AG10803 (cell line): ENCODE data around the gene FNBP1.
"Not testable (repeated sequence)": the region's sequence is repeated elsewhere in the genome, so short reads cannot be mapped to it uniquely, and the experiment has no call there.

ENCODE experiments used
- DNase-seq: peaks from one replicate; pipeline ENCODE4 v3.0.0; 2010; ENCODE audit warnings: low read depth
- H3K4me3 ChIP-seq: 2 replicates; pipeline ENCODE4 v1.5.1; 2011; ENCODE audit warnings: mild to moderate bottlenecking, low read length, control low read depth
- CTCF ChIP-seq: conservative IDR thresholded peaks from 2 replicates; pipeline ENCODE4 v1.5.1; 2011; ENCODE audit warnings: mild to moderate bottlenecking, low read length, control low read depth, inconsistent platforms

The FNBP1 gene

DNA sequence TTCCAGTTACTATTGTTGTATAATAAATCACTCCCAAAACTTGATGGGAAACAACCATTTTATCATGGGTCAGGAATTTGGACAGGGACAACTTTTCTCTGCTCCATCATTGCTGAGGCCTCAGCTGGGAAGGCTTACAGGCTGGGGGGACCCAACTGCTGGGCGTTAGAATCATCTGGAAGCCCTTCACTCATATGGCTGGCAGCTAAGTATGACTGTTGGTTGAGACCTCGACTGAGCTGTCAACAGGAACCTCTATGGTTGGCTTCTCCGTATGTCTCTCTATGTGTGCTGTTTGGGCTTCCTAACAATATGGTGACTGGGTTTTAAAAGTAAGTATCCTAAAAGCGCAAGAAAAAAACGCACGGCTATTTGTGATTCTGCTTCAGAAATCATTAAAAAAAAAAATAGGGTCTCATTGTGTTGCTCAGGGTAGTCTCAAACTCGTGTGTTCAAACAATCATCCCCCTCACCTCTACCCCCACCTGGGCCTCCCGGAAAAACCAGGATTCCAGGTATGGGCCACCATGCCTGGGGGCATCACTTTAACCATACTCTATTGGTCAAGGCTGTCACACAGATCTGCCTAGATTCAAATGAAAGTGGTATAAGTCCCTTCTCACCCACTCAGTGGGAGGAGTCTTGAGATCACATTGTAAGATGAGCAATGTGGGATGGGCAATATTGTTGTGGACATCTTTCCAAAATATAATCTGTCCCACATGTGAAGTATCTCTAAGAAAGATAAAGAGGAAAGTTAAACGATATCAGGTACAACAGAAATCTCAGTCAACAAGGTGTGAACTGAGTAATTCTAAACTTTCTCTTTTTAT is 15.2 kb downstream of the FNBP1 start:
- no peak for DNase-seq
- H3K4me3 ChIP-seq: no peak overlapping the region
- no peak for TF ChIP-seq CTCF

DNA sequence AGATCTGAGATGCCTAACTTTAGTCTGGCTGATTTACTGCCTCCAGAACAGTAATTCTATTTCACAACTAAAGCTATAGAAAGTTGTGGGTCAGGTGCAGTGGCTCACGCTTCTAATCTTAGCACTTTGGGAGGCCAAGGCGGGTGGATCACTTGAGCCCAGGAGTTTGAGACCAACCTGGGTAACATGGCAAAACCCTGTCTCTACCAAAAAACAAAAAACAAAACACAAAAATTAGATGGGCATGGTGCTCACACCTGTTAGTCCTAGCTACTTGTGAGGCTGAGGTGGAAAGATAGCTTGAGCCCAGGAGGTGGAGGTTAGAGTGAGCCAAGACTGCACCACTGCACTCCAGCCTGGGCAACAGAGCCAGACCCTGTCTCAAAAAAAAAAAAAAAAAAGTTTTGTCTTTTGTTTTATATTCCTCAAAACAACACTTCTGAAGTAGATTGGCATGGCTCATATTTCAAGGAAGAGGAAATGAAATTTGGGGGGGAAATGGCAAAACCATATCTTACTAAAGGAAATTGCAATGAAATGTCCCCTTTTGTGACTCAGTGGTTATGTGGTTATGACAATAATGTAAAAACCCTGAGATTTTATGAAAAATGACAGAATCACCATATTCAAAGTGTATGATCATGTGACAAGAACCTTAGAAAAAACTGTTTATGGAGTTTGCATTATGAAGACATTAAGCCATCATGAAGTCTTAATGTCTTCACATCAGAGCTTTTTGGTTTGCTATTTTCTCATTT is 16.2 kb downstream of the FNBP1 start:
- no peak for DNase-seq
- no peak overlapping the region for H3K4me3 ChIP-seq
- TF ChIP-seq CTCF: no peak

DNA sequence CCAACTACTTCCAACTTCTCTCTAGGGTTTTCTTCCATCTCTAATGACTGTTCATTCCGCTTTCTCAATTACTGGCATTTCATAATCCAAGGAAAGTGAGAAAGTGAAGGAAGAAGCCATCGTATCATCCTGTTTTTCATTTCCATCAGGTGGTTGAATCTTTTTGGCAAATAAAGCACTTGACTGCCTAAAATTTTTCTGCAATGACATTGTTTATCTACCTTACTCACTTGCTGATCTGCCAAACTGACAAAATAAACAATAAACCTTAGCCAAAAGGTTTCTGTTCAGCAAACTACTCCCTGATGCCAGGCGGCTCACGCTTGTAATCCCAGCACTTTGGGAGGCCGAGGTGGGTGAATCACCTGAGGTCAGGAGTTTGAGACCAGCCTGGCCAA is 18.4 kb downstream of the FNBP1 start:
- DNase-seq: no peak
- no peak for TF ChIP-seq CTCF
- no peak overlapping the region for H3K4me3 ChIP-seq

GRCh38 chr9:130023994-130024596 is 18.9 kb downstream of the FNBP1 start:
- DNase-seq: no peak
- no peak for TF ChIP-seq CTCF
- H3K4me3 ChIP-seq: no peak overlapping the region

DNA sequence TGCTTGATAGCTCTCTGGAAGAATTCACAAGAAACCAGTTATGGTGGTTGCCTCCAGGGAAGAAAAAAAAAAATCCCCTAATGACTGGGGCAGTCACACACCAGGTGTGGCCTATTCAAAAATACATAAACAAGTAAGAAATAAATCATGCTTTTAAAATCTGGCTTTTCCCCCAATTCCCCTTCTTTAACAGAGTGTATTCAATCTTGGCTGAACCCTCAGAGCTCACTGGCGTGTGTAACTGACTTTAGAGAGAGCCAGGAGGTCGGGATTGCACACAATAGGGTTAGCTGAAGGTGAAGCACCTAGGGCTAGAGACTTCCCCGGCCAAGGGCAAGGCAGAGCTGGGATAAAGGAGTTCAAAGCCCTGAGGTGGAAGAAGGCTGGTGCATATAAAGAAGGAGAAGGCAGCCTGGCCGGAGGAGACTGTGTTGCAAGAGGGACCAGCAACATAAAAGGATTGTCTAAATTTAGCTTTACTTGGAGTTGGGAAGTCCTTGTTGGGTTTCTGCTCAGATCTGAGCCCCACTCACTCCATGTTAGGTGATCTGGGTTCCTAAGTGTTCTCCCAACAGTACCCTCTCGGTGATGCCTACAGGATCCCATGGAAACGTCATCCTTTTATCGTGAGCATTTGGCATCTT is 19.7 kb downstream of the FNBP1 start:
- H3K4me3 ChIP-seq: no peak overlapping the region
- no peak for TF ChIP-seq CTCF
- no peak for DNase-seq

DNA sequence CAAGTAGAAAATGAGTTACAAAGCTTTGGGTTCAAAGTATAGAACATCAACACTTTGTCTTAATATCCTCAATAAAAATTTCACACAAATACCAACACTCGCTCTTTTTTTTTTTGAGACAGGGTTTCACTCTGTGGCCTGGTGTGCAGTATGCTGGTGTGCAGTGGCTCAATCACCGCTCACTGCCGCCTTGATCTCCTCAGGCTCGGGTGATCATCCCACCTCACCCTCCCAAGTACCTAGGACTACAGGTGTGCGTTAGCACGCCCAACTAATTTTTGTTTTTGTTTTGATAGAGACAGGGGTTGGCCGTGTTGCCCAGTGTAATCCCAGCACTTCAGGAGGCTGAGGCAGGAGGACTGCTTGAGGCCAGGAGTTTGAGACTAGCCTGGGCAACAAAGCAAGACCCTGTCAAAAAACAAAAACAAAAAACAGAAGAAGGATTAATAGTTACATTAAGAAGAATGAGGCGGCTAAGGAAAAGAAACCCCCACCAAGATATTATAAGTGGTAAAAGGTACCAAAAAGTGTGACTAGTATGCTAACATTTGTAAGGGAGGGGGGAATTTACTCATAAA is 20.3 kb downstream of the FNBP1 start:
- H3K4me3 ChIP-seq: no peak overlapping the region
- TF ChIP-seq CTCF: no peak

DNA sequence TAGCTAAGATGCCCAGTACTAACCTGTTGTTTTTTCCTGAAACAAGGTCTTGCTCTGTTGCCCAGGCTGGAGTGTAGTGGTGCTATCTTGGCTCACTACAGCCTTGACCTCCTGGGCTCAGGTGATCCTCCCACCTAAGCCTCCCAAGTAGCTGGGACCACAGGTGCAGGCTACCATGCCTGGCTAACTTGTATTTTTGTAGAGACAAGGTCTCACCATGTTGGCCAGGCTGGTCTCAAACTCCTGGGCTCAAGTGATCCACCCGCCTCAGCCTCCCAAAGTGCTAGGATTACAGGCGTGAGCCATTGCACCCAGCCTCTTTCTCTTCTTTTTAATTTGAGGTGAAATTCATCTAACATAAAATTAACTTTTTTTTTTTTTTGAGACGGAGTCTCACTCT is 21.1 kb downstream of the FNBP1 start:
- DNase-seq: not testable (repeated sequence)

More for the DNA sequence above, 20.3 kb downstream of the FNBP1 start:
- no peak for DNase-seq

More for the DNA sequence above, 21.1 kb downstream of the FNBP1 start:
- H3K4me3 ChIP-seq: not testable (repeated sequence)
